GM18511 (cell line): ENCODE data around the gene CPD.

Experiments used
- ATAC-seq: cut with Tn5 transposase; IDR thresholded peaks from one replicate; pipeline ENCODE4 v1.9.1; 2021; ENCODE audit warnings: mild to moderate bottlenecking, moderate library complexity; ENCODE audit not compliant: unreplicated experiment

The CPD gene

DNA sequence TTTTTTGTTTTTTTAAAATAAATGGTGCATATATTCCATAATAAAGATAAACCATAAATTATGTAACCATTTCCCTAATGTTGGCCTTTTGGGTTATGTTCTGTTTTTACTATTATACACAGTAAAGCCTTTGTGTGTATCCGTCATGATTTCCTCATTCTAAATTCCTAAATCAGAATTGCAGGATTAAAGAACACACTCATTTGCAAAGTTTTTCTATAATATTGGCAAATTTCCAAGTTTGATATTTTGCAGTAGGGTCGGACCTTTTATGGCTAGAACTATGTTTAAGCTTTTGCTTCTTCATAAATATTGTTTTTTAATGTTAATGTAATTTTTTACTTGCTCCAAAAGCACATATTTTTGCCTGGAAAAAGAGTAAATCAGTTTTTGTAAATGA lies 115.1 kb downstream of the CPD start:
- ATAC-seq, result no peak

DNA sequence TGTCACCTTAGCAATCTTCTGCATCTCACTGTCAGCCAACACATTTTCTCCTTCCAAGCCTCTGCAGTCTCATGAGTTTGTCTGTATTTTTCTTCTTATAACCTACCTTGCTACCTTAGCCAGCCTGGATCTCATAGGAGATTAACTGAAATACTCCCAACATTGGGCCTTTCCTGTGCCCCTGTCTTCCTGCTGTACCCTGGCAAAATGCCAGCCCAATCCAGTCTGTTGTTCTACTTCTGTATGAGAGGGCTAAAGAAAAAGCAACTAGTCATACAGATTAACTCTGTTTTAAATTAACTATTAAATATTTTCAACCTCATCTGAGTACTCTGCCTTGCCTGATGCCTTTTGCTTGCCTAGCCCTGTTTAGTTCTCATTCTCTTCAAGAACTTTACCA lies 116.9 kb downstream of the CPD start:
- ATAC-seq, result no peak

DNA sequence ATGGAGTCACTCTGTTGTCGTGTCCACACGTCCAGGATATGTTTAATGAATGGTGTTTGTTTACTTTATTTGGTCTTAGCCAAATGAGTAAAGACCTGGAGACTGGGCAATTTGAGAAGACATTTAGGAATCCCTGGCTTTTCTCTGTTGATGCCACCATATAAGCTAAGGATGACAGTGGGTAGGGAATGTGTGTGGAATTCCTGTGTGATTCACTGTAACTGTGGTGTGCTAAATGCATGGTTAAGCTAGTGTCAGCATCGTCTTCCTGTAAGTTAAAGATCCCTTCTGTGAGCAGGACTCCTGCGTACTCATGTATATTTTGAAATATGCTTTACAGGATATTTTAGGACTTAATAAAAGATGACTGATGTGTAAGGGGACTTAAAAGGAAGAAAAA lies 124.8 kb downstream of the CPD start:
- ATAC-seq, result no peak

DNA sequence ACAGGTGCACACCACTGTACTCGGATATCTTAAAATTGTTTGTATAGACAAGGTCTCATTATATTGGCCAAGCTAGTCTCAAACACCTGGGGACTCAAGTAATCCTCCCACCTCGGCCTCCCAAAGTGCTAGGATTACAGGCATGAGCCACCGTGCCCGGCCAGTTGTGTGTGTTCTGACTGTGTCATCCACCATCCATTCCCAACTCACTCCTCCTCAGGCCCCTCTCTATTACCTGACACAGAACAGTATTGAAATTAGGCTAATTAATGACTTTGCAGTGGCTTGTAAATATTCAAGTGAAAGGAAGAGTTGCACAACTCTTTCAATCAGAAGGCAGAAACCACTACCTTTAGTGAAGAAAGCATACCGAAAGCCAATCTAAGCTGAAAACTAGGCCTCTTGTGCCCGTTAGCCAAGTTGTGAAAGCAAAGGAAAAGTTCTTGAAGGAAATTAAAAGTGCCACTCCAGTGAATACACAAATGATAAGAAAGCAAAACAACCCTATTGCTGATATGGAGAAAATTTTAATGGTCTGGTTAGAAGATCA lies 127.2 kb downstream of the CPD start:
- no peak for ATAC-seq

DNA sequence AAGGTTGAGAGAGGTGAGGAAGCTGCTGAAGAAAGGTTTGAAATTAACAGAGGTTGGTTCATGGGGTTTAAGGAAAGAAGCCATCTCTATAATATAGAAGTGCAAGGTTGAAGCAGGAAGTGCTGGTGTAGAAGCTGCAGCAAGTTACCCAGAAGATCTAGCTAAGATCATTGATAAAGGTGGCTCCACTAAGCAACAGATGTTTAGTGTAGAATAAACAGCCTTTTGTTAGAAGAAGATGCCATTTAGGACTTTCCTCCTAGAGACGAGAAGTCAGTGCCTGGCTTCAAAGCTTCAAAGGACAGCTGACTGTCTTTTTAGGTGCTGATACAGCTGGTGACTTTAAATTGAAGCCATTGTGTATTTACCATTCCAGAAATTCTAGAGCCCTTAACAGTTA lies 127.8 kb downstream of the CPD start:
- ATAC-seq, result no peak

DNA sequence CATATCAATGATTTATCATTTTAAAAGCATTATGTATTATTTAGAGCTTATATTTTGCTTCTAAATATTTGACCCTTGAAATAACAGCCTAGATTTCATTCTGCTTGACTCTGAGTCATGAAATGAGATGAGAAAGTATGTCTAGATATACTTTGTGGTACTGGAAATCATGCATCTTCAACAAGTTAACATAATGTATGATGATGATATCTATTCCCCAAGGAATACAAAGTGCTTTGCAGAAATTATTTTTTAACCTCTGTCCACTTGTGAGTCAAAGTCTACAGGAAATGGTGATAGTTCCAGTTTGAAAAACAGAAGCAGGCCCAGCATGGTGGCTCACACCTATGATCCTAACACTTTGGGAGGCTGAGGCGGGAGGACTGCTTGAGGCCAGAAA lies 134.6 kb downstream of the CPD start:
- ATAC-seq, result no peak

DNA sequence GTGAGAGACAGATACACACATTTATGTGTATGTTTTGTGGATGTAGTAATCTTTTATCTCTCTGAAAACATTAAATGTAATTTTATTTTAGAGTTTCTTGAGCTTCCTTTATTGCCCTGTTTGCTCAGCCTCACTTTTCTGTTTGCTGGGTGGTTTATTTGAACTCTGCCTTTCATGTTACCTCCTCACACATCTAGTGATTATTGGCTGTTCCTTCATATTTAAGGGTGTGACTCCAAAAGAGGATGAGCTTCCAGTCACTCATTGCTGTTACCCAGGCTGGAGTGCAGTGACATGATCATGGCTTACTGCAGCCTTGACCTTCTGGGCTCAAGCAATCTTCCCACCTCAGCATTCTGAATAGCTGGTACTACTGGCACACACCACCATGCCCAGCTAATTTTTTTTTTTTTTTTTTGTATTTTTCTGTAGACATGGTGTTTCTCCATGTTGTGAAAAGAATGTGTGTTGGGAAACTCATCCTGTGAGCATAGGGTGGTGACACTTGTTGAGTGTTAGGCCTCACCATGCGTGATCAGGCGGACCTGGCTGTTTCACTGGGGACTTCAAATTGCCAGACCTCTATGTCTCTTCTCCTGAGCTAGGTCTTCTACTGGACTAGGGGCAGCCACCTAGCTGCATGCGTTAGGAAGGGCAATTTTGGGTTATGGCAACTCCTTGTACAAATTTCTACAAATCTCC lies 136.3 kb downstream of the CPD start:
- no peak for ATAC-seq

DNA sequence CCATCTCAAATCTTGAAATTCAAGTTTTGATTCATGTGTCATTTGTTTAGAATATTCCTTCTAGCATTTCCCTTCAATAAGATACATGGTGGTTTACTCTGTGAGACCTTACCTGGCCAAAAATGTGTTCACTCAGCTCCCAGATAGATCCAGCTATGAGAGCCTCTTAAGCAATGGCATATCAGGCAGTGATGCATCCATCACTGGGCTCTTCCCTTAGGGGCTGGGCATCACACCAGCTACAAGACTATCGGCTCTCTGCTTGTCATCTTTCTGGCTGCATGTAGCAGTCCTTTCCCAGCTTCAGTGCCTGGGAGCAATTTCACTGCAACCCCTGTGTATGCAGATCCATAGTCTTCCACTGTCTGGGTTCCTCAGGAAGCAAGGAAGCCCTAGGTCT lies 139.1 kb downstream of the CPD start:
- ATAC-seq, result no peak

DNA sequence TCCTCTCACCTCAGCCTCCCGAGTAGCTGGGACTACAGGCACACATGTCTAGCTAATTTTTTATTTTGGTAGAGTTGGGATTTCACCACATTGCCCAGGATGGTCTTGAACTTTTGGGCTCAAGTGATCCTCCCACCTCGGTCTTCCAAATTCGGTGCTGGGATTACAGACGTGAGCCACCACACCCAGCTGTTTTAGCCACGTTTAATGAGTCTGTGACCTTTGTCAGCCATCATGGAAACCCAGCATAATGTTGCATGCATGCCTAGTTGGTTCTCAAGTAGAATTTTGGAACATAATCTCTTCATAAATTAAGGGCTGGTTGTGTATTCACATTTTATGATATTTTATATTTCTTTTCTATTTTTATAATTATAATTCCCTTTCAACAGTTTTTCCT lies 140.4 kb downstream of the CPD start:
- ATAC-seq, result no peak
